GM19351 (cell line): ENCODE measurements around the gene OR2T3.
"Not testable (repeated sequence)": the region's sequence is repeated elsewhere in the genome, so short reads cannot be mapped to it uniquely, and the experiment has no call there.

Source experiments
- ATAC-seq: cut with Tn5 transposase; IDR thresholded peaks from one replicate; pipeline ENCODE4 v1.9.1; 2021; ENCODE audit warnings: mild to moderate bottlenecking, moderate library complexity; ENCODE audit not compliant: unreplicated experiment

The OR2T3 gene

DNA sequence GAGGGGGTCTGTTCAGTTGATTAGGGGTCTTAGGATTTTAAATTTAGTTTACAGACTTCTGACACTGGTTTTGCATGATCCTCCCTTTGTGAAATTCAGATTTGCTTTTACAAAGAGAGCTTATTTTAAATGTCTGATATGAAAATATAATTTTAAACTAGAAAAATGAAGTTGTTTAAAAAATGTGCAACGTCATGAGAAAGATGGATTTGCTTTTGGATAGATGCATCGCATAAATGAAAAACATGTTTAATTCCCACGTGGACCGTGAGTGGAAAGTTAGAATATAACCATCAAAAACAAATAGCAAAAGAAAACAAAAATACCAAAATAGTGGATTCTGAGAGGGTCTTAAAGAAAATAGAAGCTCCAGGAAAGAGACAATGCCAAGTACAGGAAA lies 2.0 kb upstream of the OR2T3 start:
- ATAC-seq: no peak

DNA sequence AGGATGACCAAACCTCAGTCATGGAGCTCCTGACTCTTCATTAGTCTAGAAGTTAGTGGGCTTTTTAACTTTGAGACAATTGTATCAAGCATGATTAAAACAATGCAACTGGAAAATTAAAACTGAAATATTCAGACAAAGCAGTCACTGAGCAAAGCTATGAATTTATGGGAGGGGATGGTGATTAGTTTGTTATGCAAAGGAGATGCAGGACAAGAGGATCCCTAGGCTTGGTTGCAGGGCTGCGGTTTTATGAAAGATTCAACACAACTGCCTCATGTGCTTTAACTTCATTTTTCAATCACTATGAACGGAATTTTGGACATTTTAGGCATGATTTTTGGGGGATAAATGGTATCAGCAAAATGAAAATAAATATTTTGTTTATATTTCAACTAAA lies 1.0 kb upstream of the OR2T3 start:
- not testable (repeated sequence) for ATAC-seq

- ATAC-seq: peak; percentile 70
Measured at GRCh38 chr1:248475660-248476059, 2.5 kb downstream of the OR2T3 start.

GRCh38 chr1:248481686-248482579 lies 8.8 kb downstream of the OR2T3 start:
- ATAC-seq: peak; percentile 91

GRCh38 chr1:248488289-248488688 lies 15.1 kb downstream of the OR2T3 start, which contains the start of gene OR2T5:
Gene OR2T5, plus strand, starts transcription at chr1:248488589. Its CDS starts 0 bp downstream, at chr1:248488589.
- not testable (repeated sequence) for ATAC-seq

GRCh38 chr1:248496661-248497060 lies 23.5 kb downstream of the OR2T3 start:
- ATAC-seq: not testable (repeated sequence)

DNA sequence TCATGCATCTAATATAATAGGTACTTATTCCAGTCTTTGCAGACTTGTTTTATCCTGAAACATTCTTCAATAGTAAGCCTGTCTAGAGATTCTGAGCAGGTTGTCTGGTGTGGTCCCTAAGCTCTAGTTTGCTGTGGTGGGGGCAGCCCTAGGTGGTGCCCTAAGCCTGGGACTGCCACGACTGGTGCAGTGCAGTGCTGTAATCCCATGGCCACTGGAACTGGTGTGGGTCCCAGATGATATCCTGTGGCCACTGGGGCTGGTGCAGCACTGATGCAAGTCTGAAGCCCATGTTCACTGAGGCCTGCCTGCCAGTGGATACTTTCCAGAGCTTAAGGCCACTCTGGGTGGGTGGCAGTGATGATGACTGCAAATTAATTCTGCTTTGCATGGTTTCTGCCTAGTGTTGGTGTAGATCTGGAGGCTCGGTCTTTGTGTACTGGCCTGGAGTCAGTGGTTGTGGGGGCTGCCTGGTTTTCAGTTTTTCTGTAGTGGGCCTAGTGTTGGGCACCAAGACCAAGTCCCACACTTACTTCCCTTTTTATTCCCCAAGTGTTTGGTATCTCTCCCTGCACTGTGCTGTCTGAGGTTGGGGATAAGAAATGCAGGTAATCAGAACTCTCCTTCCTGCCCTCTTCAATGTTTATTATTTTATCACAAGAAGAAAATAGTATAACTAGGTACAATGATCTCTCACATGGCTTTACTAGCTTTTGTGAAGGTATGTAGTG lies 27.3 kb downstream of the OR2T3 start:
- ATAC-seq: not testable (repeated sequence)

DNA sequence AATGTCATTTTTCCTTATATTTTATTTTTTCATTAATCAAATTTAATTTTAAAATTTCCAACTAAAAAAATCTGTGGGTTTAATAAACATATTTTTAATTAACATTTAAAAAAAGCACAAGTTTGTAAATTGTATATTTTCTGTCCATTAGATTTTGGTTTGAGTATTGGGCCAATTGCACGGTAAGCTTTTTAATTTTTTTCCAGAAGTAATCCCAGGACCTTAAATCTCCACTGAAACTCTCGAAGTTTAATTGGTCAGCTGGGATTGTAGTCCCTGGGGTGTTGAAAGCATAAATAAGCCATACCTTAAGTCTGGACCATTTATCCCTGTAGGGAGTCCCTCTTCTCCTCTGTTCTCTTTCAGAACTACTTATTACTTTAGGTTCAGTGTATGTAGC lies 34.6 kb downstream of the OR2T3 start, which contains the start of gene OR2G6:
Gene OR2G6, plus strand, starts transcription at position 301 of the 400 bp plus-strand sequence. CDS start 13,574 bp downstream, outside the sequence.
- not testable (repeated sequence) for ATAC-seq

- peak; percentile 80 for ATAC-seq
Measured at GRCh38 chr1:248510217-248510616, 37.1 kb downstream of the OR2T3 start.

DNA sequence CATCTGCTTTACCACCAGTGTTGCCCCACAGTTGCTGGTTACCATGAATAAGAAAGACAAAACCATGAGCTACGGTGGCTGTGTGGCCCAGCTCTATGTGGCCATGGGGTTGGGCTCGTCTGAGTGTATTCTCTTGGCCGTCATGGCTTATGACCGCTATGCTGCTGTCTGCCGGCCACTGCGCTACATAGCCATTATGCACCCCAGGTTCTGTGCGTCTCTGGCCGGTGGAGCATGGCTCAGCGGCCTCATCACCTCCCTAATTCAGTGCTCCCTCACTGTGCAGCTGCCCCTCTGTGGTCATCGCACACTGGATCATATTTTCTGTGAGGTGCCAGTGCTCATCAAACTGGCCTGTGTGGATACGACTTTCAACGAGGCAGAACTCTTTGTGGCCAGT lies 48.7 kb downstream of the OR2T3 start:
- ATAC-seq: no peak
